Tongue (tissue), 2 donors: ENCODE data around the gene CACNA2D3. TPM values are rescaled to one million over a fixed set of nuclear protein-coding genes. Genes with fewer than 3 reads are reported as not detected.

Experiments used
- DNase-seq: peaks from one replicate; pipeline ENCODE4 v3.0.0-alpha.2; 2015
- total RNA-seq: library from RNA; depleted of rRNA; stranded (reverse); fragments of >200 nt; gene quantifications from one replicate; pipeline ENCODE4 v1.2.3, GENCODE V29; 2014

CACNA2D3 gene
- total RNA-seq, 1 donor from 2014 or later = 2.5 TPM

GRCh38 chr3:54127499-54128056 lies 5.2 kb downstream of the CACNA2D3 start:
- no peak for DNase-seq

- DNase-seq = no peak
Observed at GRCh38 chr3:54131026-54131605, 8.8 kb downstream of the CACNA2D3 start.

- DNase-seq = no peak
Observed at GRCh38 chr3:54131890-54132289, 9.5 kb downstream of the CACNA2D3 start.

GRCh38 chr3:54132685-54133084 lies 10.3 kb downstream of the CACNA2D3 start:
- DNase-seq = no peak

- DNase-seq = no peak
Observed at GRCh38 chr3:54133196-54133595, 10.8 kb downstream of the CACNA2D3 start.

- no peak for DNase-seq
Observed at GRCh38 chr3:54134155-54134554, 11.8 kb downstream of the CACNA2D3 start.

- no peak for DNase-seq
Observed at GRCh38 chr3:54134713-54135112, 12.4 kb downstream of the CACNA2D3 start.

GRCh38 chr3:54137311-54137710 lies 15.0 kb downstream of the CACNA2D3 start:
- no peak for DNase-seq

GRCh38 chr3:54138937-54139547 lies 16.7 kb downstream of the CACNA2D3 start:
- no peak for DNase-seq

- DNase-seq = no peak
Observed at GRCh38 chr3:54139630-54140029, 17.3 kb downstream of the CACNA2D3 start.

- no peak for DNase-seq
Observed at GRCh38 chr3:54144284-54144683, 21.9 kb downstream of the CACNA2D3 start.

GRCh38 chr3:54146506-54147239 lies 24.3 kb downstream of the CACNA2D3 start:
- DNase-seq = peak; percentile 69

- DNase-seq = no peak
Observed at GRCh38 chr3:54150864-54151467, 28.6 kb downstream of the CACNA2D3 start.

- no peak for DNase-seq
Observed at GRCh38 chr3:54153477-54153876, 31.1 kb downstream of the CACNA2D3 start.

GRCh38 chr3:54157860-54158259 lies 35.5 kb downstream of the CACNA2D3 start:
- no peak for DNase-seq

- no peak for DNase-seq
Observed at GRCh38 chr3:54159917-54160316, 37.6 kb downstream of the CACNA2D3 start.

- no peak for DNase-seq
Observed at GRCh38 chr3:54163441-54163840, 41.1 kb downstream of the CACNA2D3 start.

GRCh38 chr3:54164192-54164975 lies 42.0 kb downstream of the CACNA2D3 start:
- no peak for DNase-seq

GRCh38 chr3:54165865-54166264 lies 43.5 kb downstream of the CACNA2D3 start:
- DNase-seq = peak; percentile 2

GRCh38 chr3:54167999-54168398 lies 45.6 kb downstream of the CACNA2D3 start:
- no peak for DNase-seq

GRCh38 chr3:54168451-54168850 lies 46.1 kb downstream of the CACNA2D3 start:
- DNase-seq = no peak

- no peak for DNase-seq
Observed at GRCh38 chr3:54169524-54169923, 47.2 kb downstream of the CACNA2D3 start.
